G401.6 (cell line): ENCODE measurements around the gene PARP11.
"Not testable (repeated sequence)": the region's sequence is repeated elsewhere in the genome, so short reads cannot be mapped to it uniquely, and the experiment has no call there.

Experiments used
- FAIRE-seq: peaks from 2 replicates; lab custom pipeline; 2012; peaks lifted over from hg19 to GRCh38; lab: Jason Lieb, UNC

PARP11 gene

GRCh38 chr12:3882896-3883564 is 9.8 kb upstream of the PARP11 start:
- FAIRE-seq = no peak

GRCh38 chr12:3882406-3882805 is 9.2 kb upstream of the PARP11 start:
- no peak for FAIRE-seq

GRCh38 chr12:3881281-3881950 is 8.2 kb upstream of the PARP11 start:
- FAIRE-seq = no peak

GRCh38 chr12:3879846-3880245 is 6.6 kb upstream of the PARP11 start:
- no peak for FAIRE-seq

- FAIRE-seq = no peak
Measured at GRCh38 chr12:3871356-3871755, 1.8 kb downstream of the PARP11 start.

GRCh38 chr12:3869865-3870264 is 3.3 kb downstream of the PARP11 start:
- no peak for FAIRE-seq

GRCh38 chr12:3869433-3869832 is 3.8 kb downstream of the PARP11 start:
- no peak for FAIRE-seq

GRCh38 chr12:3863756-3864155 is 9.4 kb downstream of the PARP11 start:
- FAIRE-seq = no peak

GRCh38 chr12:3842517-3842916 is 30.7 kb downstream of the PARP11 start:
- no peak for FAIRE-seq

- no peak for FAIRE-seq
Measured at GRCh38 chr12:3841783-3842182, 31.4 kb downstream of the PARP11 start.

GRCh38 chr12:3840833-3841232 is 32.4 kb downstream of the PARP11 start:
- not testable (repeated sequence) for FAIRE-seq

- FAIRE-seq = not testable (repeated sequence)
Measured at GRCh38 chr12:3839745-3840144, 33.5 kb downstream of the PARP11 start.

- not testable (repeated sequence) for FAIRE-seq
Measured at GRCh38 chr12:3838701-3839548, 34.3 kb downstream of the PARP11 start.

GRCh38 chr12:3838076-3838475 is 35.1 kb downstream of the PARP11 start:
- FAIRE-seq = no peak

GRCh38 chr12:3837049-3837448 is 36.1 kb downstream of the PARP11 start:
- FAIRE-seq = no peak

- FAIRE-seq = no peak
Measured at GRCh38 chr12:3836641-3837040, 36.6 kb downstream of the PARP11 start.

- FAIRE-seq = no peak
Measured at GRCh38 chr12:3835914-3836313, 37.3 kb downstream of the PARP11 start.

GRCh38 chr12:3834774-3835173 is 38.4 kb downstream of the PARP11 start:
- no peak for FAIRE-seq

- FAIRE-seq = no peak
Measured at GRCh38 chr12:3833670-3834310, 39.4 kb downstream of the PARP11 start.

GRCh38 chr12:3832738-3833137 is 40.5 kb downstream of the PARP11 start:
- FAIRE-seq = no peak

- no peak for FAIRE-seq
Measured at GRCh38 chr12:3828888-3829287, 44.3 kb downstream of the PARP11 start.

- FAIRE-seq = no peak
Measured at GRCh38 chr12:3827301-3828000, 45.7 kb downstream of the PARP11 start.
